ENCODE results near the gene C1QTNF2. TPM values are rescaled to one million over a fixed set of nuclear protein-coding genes. Genes with fewer than 3 reads are reported as not detected.

Gene C1QTNF2
- total RNA-seq, 2 experiments from 2014 or later: not detected

DNA sequence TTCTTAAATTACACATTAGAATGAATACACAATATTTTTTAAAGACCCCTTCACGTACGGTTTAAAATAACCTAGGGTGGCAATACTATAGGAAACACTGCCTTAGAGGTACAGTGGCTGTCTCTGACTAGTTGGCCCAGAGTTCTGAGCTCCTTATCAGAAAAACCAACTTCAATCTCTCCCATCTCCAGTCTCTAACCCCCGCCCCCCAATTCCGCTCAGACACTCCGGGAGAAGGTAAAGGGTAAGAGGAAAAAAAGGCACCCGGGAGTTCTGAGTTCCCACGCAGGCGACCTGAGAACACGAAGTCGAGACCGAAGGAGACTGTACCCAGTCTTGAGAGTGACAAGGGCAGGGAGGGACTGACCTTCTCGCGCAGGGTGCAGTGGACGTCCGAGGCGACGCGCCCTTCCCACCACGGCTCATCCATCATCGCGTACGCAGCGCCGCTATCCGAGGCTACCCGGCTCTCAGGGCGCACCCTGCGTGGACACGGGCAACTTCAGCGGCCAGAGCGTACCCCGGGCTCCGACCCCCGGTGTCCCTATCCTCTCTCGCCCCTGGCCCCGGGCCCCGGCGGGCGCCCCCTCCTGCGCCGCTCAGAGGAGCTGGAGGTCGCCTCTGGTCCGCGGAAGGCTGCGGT is 58.8 kb downstream of the C1QTNF2 start:
- TF ChIP-seq, protein P1, sequence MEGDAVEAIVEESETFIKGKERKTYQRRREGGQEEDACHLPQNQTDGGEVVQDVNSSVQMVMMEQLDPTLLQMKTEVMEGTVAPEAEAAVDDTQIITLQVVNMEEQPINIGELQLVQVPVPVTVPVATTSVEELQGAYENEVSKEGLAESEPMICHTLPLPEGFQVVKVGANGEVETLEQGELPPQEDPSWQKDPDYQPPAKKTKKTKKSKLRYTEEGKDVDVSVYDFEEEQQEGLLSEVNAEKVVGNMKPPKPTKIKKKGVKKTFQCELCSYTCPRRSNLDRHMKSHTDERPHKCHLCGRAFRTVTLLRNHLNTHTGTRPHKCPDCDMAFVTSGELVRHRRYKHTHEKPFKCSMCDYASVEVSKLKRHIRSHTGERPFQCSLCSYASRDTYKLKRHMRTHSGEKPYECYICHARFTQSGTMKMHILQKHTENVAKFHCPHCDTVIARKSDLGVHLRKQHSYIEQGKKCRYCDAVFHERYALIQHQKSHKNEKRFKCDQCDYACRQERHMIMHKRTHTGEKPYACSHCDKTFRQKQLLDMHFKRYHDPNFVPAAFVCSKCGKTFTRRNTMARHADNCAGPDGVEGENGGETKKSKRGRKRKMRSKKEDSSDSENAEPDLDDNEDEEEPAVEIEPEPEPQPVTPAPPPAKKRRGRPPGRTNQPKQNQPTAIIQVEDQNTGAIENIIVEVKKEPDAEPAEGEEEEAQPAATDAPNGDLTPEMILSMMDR (IDR thresholded peaks at IDR 0.05): no peak
- DNase-seq (no peak), ATAC-seq (no peak)
- ChIA-PET CTCF (interaction anchor here (2.7 kb wide), 1 partner anchor 33 kb away, joined by 10 read pairs; no protein-coding TSS in a partner anchor), POLR2A (no interaction called here)
- Mint-ChIP-seq H3K9me3 (no peaks in the 10 kb centered on the region), H3K4me1 (ENCODE audit: low read depth) (peaks cover 8% of the 10 kb centered on the region), H3K27ac (no peak overlapping the region), H3K4me3 (peak overlapping the region; percentile 38), H3K36me3 (ENCODE audit: low read depth) (no peaks in the 10 kb centered on the region), H3K27me3 (peaks cover 55% of the 10 kb centered on the region)
- intact Hi-C loops (cut with micrococcal nuclease): no loop called here

DNA sequence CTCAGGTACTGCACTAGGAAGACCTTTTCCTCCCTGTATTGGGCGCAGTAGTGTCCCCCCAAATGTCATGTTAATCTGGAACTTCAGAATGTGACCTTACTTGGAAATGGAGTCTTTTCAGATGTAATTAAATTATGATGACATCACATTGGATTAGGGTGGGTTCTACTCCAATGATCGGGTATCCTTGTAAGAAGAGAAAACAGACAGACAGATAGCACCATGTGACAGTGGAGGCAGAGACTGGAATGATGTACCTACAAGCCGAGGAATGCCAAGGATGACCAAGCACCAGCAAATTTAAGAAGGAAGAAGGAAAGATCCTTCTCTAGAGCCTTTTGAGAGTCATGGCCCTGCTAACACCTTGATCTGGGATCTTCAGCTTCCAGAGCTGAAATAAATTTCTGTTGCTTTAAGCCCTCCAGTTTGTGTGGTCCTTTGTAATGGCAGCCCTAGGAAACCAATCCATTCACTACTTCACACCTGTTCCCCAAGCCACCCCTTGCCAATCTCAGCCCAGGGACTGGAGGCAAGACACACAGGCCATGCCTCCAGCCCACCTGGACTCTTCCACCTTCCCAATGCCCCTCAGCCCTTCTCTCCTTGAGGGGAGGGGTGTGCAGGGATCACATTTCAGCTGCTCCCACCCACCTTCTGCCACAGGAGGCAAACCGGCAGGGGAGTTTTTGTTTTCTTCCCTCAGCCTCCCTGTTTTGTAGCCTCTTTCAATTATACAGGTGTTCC is 59.7 kb downstream of the C1QTNF2 start:
- TF ChIP-seq, protein P1 (IDR thresholded peaks at IDR 0.05): no peak
- peaks cover 8% of the 10 kb centered on the region for H3K4me1 Mint-ChIP-seq (ENCODE audit: low read depth)
- no peak overlapping the region for H3K4me3 Mint-ChIP-seq
- ChIA-PET CTCF (no interaction called here), POLR2A (no interaction called here)
- intact Hi-C loops (cut with micrococcal nuclease): no loop called here
- no peaks in the 10 kb centered on the region for H3K9me3 Mint-ChIP-seq
- peaks cover 51% of the 10 kb centered on the region for H3K27me3 Mint-ChIP-seq
- no peak overlapping the region for H3K27ac Mint-ChIP-seq
- no peaks in the 10 kb centered on the region for H3K36me3 Mint-ChIP-seq (ENCODE audit: low read depth)
- DNase-seq (no peak), ATAC-seq (no peak)

DNA sequence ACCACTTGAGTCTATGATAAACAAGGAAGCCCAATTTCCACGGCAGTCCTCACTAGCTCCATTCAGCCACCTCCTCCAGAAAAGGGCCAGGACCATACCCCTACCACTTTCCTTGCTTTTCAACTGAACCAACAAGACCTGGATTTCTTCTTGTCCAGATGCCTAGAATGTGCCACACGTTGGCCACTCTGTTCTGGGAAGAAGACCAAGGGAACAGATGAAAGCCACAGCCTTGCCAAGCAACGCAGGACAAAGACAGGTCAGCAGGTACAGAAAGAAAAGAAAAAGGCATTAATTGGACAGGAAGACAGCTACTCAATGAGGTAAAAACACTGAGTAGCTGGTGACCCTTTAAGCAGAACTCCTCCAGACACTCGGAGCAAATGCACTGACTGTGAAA is 60.3 kb downstream of the C1QTNF2 start:
- peaks cover 8% of the 10 kb centered on the region for H3K4me1 Mint-ChIP-seq (ENCODE audit: low read depth)
- ATAC-seq (no peak), DNase-seq (no peak)
- TF ChIP-seq, protein P1 (IDR thresholded peaks at IDR 0.05): no peak
- POLR2A ChIA-PET: no interaction called here
- H3K27me3 Mint-ChIP-seq: peaks cover 51% of the 10 kb centered on the region
- no peaks in the 10 kb centered on the region for H3K9me3 Mint-ChIP-seq
- no peaks in the 10 kb centered on the region for H3K36me3 Mint-ChIP-seq (ENCODE audit: low read depth)
- CTCF ChIA-PET: no interaction called here
- intact Hi-C loops (cut with micrococcal nuclease): no loop called here
- H3K4me3 Mint-ChIP-seq: no peak overlapping the region
- no peak overlapping the region for H3K27ac Mint-ChIP-seq

DNA sequence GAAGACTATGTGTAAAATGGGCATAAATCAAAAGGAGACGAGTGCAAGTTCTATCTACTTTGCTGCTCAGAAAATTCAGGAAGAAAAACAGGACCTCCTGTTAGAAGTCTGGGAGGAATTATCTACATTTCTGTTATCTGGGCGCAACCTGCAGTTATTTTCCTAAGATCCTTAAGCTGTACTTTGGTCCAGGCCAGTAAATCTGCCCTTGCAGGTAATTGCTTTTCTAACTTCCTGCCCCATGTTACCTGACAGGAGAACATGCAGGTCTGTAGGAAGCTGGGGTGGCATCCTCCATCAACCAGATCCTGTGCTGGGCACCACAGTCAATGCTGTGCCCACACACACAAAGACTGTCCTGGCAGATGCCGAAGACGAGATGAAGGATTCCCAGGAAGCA is 63.7 kb downstream of the C1QTNF2 start:
- TF ChIP-seq, protein P1 (IDR thresholded peaks at IDR 0.05): no peak
- ATAC-seq: no peak
- intact Hi-C loops (cut with micrococcal nuclease): no loop called here
- Mint-ChIP-seq H3K9me3 (no peaks in the 10 kb centered on the region), H3K4me1 (ENCODE audit: low read depth) (peaks cover 2% of the 10 kb centered on the region), H3K36me3 (ENCODE audit: low read depth) (no peaks in the 10 kb centered on the region), H3K27ac (no peak overlapping the region), H3K4me3 (no peak overlapping the region), H3K27me3 (peaks cover 36% of the 10 kb centered on the region)
- CTCF ChIA-PET: interaction anchor here (2.6 kb wide), 1 partner anchor 38 kb away, joined by 6 read pairs; no protein-coding TSS in a partner anchor
- POLR2A ChIA-PET: no interaction called here
- no peak for DNase-seq

DNA sequence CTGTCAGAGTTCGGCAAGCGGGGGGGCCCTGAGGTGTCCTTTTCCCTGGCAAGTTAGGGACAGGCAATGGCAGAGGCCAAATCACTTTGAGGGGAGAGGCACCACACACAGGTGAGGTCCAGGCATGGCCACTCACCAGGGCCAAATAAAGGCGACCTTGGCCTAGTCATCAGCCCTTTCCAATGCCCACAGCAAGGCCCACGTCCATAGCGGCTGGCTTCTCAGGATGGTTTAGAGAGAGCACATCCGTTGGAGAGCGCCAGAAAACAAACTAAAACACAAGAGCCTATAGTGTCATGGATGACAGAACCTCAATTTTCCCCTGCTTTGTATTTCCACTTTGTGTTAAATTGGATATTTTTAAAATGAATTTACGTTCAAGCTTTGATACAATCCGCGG is 65.1 kb downstream of the C1QTNF2 start:
- no peak for ATAC-seq
- no peak for DNase-seq
- no peaks in the 10 kb centered on the region for H3K36me3 Mint-ChIP-seq (ENCODE audit: low read depth)
- intact Hi-C loops (cut with micrococcal nuclease): no loop called here
- CTCF ChIA-PET: interaction anchor here (2.6 kb wide), 1 partner anchor 40 kb away, joined by 6 read pairs; no protein-coding TSS in a partner anchor
- peaks cover 24% of the 10 kb centered on the region for H3K27me3 Mint-ChIP-seq
- no peaks in the 10 kb centered on the region for H3K9me3 Mint-ChIP-seq
- no peaks in the 10 kb centered on the region for H3K4me1 Mint-ChIP-seq (ENCODE audit: low read depth)
- no peak overlapping the region for H3K4me3 Mint-ChIP-seq
- TF ChIP-seq, protein P1 (IDR thresholded peaks at IDR 0.05): no peak
- no peak overlapping the region for H3K27ac Mint-ChIP-seq
- POLR2A ChIA-PET: interaction anchor here (1.1 kb wide), 1 partner anchor 23 kb away, joined by 3 read pairs; no protein-coding TSS in a partner anchor
